ENCODE measurements around the gene KNCN. TPM values are rescaled to one million over a fixed set of nuclear protein-coding genes. Genes with fewer than 3 reads are reported as not detected.

KNCN gene
- total and polyA plus RNA-seq, 2 donors (not counting 1 experiment from before 2014, with no cell fraction given), result not detected

GRCh38 chr1:46497665-46498064, 53.8 kb downstream of the KNCN start:
- intact Hi-C loops (cut with micrococcal nuclease), result no loop called here
- no peak overlapping the region for H3K4me3 Mint-ChIP-seq
- TF ChIP-seq EZH2 (IDR thresholded peaks at IDR 0.05; ENCODE audit: borderline replicate concordance, insufficient read depth, low read depth, low read length, poor library complexity, severe bottlenecking) (no peak), CTCF (IDR thresholded peaks at IDR 0.05) (no peak)
- H3K27me3 ChIP-seq (replicated peaks in 1 of 4; ENCODE audit: control extremely low read depth in 1 of 4, control insufficient read depth in 3 of 4, insufficient read depth in 4 of 4, low read length in 3 of 4), result peaks cover 0 to 30% (median 4%) of the 10 kb centered on the region in 4 experiments
- no peaks in the 10 kb centered on the region for H3K36me3 ChIP-seq (replicated peaks in 1 of 2; ENCODE audit: control extremely low read depth in 1 of 2, control insufficient read depth in 1 of 2, extremely low read depth in 1 of 2, insufficient read depth in 2 of 2, low read length in 1 of 2)
- H3K9me3 ChIP-seq (ENCODE audit: control extremely low read depth in 1 of 3, control insufficient read depth in 2 of 3, insufficient read depth in 1 of 3, low read length in 2 of 3), result no peaks in the 10 kb centered on the region
- 96% methylated on average over 17 of the region's 19 CpGs for WGBS (ENCODE audit: insufficient coverage)
- DNase-seq (no peak), ATAC-seq (ENCODE audit: low read depth) (no peak)
- no peak overlapping the region for H2AFZ ChIP-seq (ENCODE audit: insufficient read depth, low read depth, low read length, poor library complexity, severe bottlenecking)
- H4K20me1 ChIP-seq (ENCODE audit: control insufficient read depth, insufficient read depth, low read length, poor library complexity, severe bottlenecking), result no peaks in the 10 kb centered on the region
- H3K9me3 Mint-ChIP-seq (ENCODE audit: insufficient read depth), result no peaks in the 10 kb centered on the region
- H3K27ac Mint-ChIP-seq, result no peak overlapping the region
- ChIA-PET POLR2A (no interaction called here), CTCF (no interaction called here)
- H3K4me2 ChIP-seq (replicated peaks; ENCODE audit: low read depth, low read length, poor library complexity, severe bottlenecking), result no peak overlapping the region
- no peak overlapping the region for H3K4me3 ChIP-seq (ENCODE audit: control extremely low read depth in 1 of 5, extremely low read depth in 1 of 5, insufficient read depth in 1 of 5, low read depth in 2 of 5, low read length in 4 of 5)
- H3K27me3 Mint-ChIP-seq, result peaks cover 49% of the 10 kb centered on the region
- no peaks in the 10 kb centered on the region for H3K4me1 Mint-ChIP-seq
- H3K4me1 ChIP-seq (ENCODE audit: control insufficient read depth in 2 of 2, insufficient read depth in 2 of 2, low read length in 2 of 2), result no peaks in the 10 kb centered on the region
- H3K27ac ChIP-seq (ENCODE audit: low read length in 2 of 2), result no peak overlapping the region
- no peaks in the 10 kb centered on the region for H3K79me2 ChIP-seq (ENCODE audit: control insufficient read depth, insufficient read depth, low read length)
- H3K9ac ChIP-seq (ENCODE audit: low read length), result no peak overlapping the region

GRCh38 chr1:46497020-46497419, 54.4 kb downstream of the KNCN start:
- Mint-ChIP-seq H3K9me3 (ENCODE audit: insufficient read depth) (no peaks in the 10 kb centered on the region), H3K4me1 (no peaks in the 10 kb centered on the region), H3K27me3 (peaks cover 50% of the 10 kb centered on the region), H3K27ac (no peak overlapping the region), H3K4me3 (no peak overlapping the region)
- Histone ChIP-seq H4K20me1 (ENCODE audit: control insufficient read depth, insufficient read depth, low read length, poor library complexity, severe bottlenecking) (no peaks in the 10 kb centered on the region), H3K4me3 (ENCODE audit: control extremely low read depth in 1 of 5, extremely low read depth in 1 of 5, insufficient read depth in 1 of 5, low read depth in 2 of 5, low read length in 4 of 5) (no peak overlapping the region), H3K4me1 (ENCODE audit: control insufficient read depth in 2 of 2, insufficient read depth in 2 of 2, low read length in 2 of 2) (no peaks in the 10 kb centered on the region), H3K4me2 (replicated peaks; ENCODE audit: low read depth, low read length, poor library complexity, severe bottlenecking) (no peak overlapping the region), H3K79me2 (ENCODE audit: control insufficient read depth, insufficient read depth, low read length) (no peaks in the 10 kb centered on the region), H3K36me3 (replicated peaks in 1 of 2; ENCODE audit: control extremely low read depth in 1 of 2, control insufficient read depth in 1 of 2, extremely low read depth in 1 of 2, insufficient read depth in 2 of 2, low read length in 1 of 2) (no peaks in the 10 kb centered on the region), H3K9me3 (ENCODE audit: control extremely low read depth in 1 of 3, control insufficient read depth in 2 of 3, insufficient read depth in 1 of 3, low read length in 2 of 3) (no peaks in the 10 kb centered on the region), H3K27me3 (replicated peaks in 1 of 4; ENCODE audit: control extremely low read depth in 1 of 4, control insufficient read depth in 3 of 4, insufficient read depth in 4 of 4, low read length in 3 of 4) (peaks cover 0 to 31% (median 8%) of the 10 kb centered on the region in 4 experiments), H3K9ac (ENCODE audit: low read length) (no peak overlapping the region), H3K27ac (ENCODE audit: low read length in 2 of 2) (no peak overlapping the region), H2AFZ (ENCODE audit: insufficient read depth, low read depth, low read length, poor library complexity, severe bottlenecking) (no peak overlapping the region)
- ATAC-seq (ENCODE audit: low read depth) (no peak), DNase-seq (no peak)
- POLR2A ChIA-PET, result no interaction called here
- no peak for TF ChIP-seq EZH2 (IDR thresholded peaks at IDR 0.05; ENCODE audit: borderline replicate concordance, insufficient read depth, low read depth, low read length, poor library complexity, severe bottlenecking)
- no peak for TF ChIP-seq CTCF (IDR thresholded peaks at IDR 0.05)
- CTCF ChIA-PET, result no interaction called here
- intact Hi-C loops (cut with micrococcal nuclease), result no loop called here
- WGBS (ENCODE audit: insufficient coverage), result 83% methylated on average over 1 of the region's 3 CpGs
